DLD1 (cell line): ENCODE measurements around the gene LMTK2.

Experiments
- in situ Hi-C: cut with HindIII; loops from 2 replicates; pipeline ENCODE4 v1.10.0; 2017; ENCODE audit warnings: low sequenced_read_pairs

Gene LMTK2

DNA sequence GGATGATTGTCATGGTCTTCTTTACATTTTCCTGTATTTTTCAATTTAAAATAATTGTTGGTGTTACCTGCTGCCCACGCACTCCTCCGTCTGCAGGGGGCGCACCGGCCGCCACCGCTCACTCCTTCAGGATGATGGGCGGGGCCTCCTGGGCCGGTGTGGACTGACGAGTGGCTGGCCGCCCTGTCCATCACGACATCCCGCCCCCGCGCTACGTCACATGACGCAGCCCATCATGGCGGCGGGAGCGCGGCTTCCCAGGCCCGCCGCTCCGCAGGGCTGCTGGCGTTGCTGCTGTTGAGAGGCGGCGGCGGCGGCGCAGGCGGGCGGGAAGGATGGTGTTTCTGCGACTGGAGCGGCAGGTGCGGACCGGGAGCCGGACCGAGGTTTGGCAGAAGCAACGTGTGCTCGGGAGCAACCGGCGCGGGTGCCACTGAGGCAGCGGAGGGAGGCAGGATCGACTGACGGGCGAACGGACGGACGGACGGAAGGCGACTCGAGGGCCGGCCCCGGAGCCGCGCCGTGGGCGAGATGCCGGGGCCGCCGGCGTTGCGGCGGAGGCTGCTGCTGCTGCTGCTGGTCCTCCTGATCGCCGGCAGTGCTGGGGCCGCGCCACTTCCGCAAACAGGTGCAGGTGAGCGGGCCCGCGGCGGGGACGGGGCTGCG is at the start of gene LMTK2:
LMTK2 (plus strand) TSS at position 216 of the 666 bp plus-strand sequence; CDS start at position 532, 316 bp downstream.
- in situ Hi-C loops: no loop called here

DNA sequence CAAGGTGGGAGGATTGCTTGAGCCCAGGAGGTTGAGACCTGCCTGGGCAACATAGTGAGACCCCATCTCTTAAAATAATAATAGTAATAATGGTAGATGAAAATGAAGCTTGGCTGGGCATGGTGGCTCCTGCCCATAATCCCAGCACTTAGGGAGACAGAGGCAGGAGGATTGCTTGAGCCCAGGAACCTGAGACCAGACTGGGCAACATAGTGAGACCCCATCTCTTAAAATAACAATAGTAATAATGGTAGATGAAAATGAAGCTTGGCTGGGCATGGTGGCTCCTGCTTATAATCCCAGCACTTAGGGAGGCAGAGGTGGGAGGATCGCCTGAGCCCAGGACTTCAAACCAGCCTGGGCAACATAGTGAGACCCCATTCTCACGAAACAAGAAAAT is 49.5 kb upstream of the LMTK2 start:
- in situ Hi-C loops: no loop called here

DNA sequence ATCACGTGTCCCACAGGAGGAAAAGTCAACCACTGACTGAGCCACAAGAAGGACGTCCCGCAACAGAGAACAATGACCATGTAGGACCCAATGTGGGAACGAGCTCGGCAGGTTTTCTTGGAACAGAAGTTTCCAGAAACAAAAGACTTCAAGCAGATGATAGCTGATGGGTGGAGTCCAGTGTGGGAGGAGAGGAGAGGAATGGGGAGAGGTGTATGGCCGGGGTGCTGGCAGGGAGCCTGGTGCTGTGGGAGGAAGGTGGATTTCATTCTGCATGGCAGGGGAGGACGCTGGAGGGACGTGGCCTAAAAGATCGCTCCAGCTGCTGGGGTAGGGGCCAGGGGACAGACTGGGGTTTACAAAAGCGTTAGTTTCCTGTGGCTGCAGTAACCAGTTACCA is 48.5 kb upstream of the LMTK2 start:
- in situ Hi-C loops: no loop called here

DNA sequence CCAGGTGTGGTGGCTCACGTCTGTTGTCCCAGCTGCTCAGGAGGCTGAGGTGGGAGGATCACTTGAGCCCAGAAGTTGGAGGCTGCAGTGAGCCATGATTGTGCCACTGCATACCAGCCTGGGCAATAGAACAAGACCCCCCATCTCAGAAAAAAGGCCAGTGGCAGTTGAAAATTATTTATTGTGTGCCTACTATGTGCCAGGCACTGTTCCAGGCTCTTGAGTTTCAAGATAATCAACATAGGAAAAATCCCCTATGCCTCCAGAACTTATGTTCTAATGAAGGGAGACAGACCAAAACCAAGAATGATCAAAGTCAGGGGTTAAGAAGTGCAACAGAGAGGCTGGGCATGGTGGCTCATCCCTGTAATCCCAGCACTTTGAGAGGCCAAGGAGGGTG is 42.4 kb upstream of the LMTK2 start:
- in situ Hi-C loops: no loop called here

DNA sequence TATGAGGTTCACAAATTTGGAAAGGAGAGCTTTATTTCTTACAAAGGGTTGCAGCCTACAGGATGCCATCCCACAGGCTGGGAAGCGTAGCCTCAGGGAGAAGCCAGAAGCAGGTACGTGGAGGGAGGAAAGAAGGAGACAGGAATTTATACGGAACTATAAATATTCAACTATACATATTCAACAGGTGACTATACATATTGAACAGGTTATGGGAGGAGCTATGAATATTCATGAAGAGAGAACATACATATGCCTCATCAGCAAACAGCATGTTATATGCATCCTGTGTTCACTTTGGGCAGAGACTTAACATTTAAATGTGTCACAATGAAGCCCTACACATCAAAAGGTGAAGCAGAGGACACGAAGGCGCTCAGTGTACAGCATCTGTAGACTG is 40.5 kb upstream of the LMTK2 start:
- in situ Hi-C loops: no loop called here

DNA sequence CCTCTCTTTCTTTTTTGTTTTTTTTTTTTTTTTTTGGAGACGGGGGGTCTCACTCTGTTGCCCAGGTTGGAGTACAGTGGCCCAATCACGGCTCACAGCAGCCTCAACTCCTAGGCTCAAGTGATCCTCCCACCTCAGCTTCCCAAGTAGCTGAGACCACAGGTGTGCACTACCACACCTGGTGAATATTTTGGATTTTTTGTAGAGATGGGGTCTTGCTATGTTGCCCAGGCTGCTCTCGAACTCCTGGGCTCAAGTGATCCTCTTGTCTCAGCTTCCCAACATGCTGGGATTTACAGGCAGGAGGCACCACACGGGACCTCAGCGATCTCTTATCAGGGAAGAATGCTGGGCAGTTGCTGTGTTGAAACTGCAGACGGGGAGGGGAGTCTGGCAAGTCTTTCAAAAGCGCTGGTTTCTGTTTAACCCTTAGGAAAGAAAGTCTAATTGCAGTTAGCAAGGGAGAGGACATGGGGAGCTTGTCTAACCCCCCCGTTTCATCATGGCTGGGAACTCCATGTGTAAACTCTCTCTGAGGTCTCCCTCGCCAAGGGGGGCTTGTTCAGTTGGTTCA is 39.6 kb upstream of the LMTK2 start:
- in situ Hi-C loops: no loop called here

DNA sequence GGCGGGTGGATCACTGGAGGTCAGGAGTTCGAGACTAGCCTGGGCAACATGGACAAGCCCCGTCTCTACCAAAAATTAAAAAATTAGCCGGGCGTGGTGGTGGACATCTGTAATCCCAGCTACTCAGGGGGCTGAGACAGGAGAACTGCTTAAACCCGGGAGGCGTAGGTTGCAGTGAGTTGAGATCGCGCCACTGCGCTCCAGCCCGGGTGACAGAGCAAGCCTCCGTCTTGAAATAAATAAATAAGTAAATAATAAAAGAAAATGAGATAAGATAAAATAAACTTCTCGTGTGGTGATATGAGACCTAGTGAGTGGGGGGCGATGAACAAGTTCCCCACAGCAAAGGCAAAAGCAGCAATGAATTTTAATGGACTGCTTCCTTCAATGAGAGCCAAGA is 33.6 kb upstream of the LMTK2 start:
- in situ Hi-C loops: no loop called here

DNA sequence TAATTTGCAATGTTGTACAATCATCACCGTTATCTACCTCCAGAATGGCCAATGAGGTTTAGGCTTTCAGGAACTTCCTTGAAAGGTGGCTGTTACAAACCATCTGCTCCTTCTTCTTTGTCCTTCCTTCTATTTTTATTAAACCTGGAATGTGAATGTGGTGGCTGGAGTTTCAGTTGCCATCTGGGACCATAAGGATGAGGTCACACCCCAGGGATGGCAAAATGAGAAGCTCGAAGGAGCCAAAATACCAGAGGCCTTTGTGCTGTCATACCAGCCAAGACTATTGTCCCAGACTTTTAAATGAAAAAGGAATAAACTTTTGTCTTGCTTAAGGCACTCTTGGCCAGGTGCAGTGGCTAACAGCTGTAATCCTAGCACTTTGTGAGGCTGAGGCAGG is 30.9 kb upstream of the LMTK2 start:
- in situ Hi-C loops: no loop called here

DNA sequence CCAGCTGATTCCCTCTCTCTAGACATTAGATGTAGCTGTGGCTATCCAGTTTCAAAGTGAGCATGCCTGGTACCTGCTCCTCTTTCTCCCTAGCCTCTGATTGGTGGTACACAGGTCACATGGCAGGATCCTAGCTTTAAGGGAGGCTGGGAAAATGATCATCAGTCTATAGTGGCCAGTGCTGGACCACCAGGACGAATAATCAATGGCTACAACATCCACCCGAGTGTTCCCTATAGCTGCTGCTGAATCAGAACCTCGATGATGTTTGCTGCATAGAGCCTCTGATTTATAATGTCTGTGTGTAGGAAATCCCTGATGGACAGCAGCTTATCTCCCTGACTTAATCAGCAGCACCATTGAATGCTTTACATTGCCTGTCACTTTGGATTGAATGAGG is 28.9 kb upstream of the LMTK2 start:
- in situ Hi-C loops: no loop called here

DNA sequence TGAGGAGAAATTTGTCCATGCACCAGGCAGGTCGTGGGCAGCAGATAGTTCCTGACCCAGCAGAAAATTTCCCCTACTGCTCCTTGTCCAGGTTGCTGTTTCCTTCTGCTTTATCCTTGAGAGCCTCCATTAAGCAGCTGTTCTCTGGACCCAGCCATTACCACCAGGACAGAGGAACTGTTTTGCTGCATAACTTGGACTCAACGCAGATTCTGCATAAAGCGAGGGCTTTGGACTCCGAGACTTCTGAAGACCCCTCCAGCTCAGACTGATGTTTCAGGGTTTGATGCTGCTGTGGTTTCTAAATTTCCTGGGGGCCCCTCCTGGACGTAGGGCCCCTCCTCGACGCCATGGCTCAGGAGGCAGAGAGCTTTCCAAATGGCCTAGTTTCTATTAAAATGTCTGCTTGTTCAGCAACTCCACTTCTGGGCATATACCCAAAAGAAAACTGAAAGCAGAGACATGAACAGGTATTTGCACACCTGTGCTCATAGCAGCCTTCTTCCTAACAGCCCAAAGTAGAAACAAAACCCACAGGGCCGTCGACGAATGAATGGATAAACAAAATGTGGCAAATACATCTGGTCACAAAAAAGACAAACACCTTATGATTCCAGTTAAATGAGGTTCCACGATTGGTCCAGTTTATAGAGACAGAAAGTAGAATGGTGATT is 28.3 kb upstream of the LMTK2 start:
- in situ Hi-C loops: no loop called here

DNA sequence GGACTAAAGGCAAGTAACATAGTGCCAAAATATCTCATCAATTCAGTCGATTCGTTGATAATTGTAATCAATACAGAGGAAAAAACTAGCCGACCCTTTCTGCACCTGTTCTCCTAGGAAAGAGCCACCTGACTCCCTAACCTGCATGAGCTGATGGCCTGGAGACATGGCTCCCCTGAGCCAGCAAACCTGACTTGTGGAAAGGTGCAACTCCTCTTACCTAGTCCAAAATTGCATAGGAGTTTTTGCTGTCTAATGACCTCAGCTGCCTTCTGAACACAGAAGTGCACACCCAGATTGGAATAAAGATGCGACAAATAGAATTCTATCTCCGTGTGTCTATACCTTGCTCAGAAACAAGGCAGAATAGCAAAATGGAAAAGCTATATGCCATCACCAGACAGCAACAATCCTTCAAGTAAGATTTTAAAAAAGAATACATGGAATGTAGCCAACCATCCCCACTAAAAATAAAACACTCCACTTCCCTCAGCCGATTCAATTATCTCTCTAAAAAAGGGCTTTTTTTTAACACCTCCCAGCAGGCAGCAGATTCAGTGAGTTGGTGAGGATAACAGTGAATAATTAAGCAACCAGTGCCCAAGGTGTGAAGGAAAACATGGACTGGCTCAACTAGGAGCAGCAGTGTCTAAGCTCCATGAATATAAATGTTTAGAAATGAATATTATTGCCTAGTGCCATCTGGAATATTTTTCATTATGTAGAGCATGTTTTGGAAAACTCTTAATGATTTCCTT is 26.6 kb upstream of the LMTK2 start:
- in situ Hi-C loops: no loop called here

DNA sequence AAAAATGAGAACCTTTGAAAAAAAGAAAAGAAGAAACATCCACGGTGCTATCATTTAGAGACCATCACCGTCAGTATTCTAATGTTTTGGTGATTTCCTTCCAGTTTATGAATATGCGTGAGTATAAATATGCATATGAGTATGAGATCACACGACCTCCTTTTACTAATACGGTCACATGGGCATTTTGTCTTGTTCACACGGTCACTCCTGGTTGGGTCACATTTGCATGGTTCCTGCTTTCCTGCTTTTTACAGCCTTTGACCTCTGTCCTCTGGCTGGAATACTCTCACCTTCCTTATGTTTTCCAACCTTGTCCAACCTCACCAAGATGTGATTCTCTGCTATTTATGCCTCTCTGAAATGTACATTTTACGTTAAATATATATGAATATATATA is 25.3 kb upstream of the LMTK2 start:
- in situ Hi-C loops: no loop called here

DNA sequence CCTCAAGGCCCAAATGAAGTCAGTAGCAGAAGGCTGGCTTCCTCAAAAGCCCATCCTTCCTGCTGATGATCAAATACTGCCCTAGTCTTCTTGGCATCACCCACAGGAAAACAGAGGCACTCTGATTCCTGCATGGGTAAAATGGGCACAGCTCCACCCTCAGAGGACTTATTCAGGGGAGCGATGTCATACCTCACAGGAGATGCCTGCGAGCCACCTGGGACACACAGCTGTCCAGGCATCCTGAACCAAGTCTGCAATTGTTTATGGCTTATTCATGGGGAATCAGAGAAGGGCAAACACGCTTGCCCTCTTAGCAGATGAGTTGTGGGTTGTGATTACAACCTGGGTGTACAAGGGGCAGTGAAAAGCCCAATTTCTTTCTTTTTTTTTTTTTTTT is 22.0 kb upstream of the LMTK2 start:
- in situ Hi-C loops: no loop called here

DNA sequence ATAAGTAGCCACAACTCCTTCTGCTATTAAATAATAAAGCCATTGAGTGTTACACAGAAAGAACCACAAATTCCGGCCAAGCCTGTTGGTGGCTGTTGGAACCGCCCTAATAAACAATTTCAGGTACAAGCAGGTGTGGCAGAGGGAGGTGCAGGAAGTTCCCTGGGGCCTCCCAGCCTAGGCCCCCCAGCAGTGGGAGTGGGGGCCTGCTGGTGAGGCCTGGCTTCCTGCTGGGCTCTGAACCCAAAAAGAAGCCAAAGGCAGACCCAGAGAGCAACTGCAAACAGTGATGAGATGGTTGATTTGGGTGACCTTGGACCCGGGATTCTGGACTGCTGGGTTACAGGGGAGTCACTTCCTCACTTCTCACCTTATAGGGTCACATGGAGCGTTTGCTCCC is 21.0 kb upstream of the LMTK2 start:
- in situ Hi-C loops: no loop called here

DNA sequence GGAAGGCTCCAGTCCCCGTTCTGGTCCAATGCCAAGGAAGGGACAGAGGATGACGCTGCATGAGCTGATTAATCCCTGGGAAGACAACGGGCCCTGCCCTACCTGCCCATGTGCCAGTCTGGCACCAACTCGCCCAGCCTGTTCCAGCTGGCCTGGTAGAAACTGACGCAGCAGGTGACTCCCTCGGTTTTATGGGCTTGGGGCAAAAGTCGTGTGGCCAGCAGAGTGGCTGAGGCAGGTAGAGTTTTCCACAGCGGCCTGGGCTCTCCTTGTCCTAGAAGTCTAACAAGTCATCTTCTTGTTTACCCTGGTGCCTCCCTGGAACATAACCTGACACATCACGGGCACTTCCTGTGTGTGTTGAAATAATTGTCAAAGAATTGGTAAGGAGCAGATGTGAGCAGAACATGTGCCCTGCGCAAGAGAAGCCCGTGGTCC is 20.4 kb upstream of the LMTK2 start:
- in situ Hi-C loops: no loop called here

DNA sequence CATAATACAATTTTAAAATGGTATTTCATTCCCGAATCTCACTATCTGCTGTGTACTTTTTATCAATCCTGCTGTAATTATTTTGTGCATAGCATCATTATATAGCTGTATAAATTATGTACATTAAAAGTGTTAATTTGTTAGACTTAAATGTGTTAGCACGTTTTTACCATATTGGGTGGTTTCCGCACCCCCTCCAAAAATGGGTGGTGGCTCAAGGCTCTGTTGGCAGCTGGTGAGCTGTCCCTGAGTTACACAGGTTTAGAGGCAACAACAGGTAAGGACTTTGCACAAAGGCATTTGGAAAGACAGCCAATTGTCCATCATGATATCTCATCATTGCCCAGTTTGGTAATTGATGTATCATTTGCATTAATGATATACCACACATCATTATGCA is 18.6 kb upstream of the LMTK2 start:
- in situ Hi-C loops: no loop called here

DNA sequence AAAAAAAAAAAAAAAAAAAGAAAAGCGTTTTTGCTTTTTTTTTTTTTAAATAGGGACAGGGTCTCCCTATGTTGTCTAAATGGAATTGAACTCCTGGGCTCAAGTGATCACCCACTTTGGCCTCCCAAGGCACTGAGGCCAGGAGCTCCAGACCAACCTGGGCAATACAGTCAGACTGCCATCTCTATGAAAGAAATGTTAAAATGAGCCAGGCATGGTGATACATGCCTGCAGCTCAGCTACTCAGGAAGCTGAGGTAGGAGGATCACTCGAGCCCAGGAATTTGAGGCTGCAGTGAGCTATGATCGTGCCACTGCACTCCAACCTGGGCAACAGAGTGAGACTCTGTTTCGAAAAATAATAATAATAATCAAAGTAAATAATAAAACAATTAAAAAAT is 16.5 kb upstream of the LMTK2 start:
- in situ Hi-C loops: no loop called here

DNA sequence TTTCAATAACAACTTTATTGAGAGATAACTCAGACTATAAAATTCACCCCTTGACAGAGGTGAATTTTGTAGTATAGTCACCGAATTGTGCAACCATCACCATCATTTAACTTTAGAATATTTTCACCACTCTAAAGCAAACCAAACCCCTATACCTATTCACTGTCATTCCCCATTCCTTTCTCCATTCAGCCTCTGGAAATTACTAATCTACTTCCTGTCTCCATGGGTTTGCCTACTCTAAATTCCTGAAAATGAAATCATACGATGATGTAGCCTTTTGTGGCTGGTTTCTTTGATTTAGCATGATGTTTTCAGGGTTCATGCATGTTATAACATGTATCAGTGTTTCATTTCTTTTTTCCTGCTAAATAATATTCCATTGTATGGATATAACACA is 15.6 kb upstream of the LMTK2 start:
- in situ Hi-C loops: no loop called here

DNA sequence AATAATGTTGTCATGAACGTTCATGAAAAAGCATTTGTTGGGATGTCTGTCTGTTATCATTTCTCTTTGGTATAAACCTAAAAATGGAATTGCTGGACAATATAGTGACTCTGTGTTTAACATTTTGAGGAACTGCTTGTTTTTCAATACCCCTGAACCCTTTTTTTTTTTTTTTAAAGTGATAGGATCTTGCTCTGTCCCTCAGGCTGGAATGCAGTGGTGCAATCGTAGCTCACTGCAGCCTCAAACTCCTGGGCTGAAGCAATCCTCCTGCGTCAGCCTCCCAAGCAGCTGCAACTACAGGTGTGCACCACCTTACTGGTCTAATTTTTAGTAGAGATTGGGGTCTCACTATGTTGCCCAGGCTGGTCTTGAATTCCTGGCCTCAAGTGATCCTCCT is 15.1 kb upstream of the LMTK2 start:
- in situ Hi-C loops: no loop called here

DNA sequence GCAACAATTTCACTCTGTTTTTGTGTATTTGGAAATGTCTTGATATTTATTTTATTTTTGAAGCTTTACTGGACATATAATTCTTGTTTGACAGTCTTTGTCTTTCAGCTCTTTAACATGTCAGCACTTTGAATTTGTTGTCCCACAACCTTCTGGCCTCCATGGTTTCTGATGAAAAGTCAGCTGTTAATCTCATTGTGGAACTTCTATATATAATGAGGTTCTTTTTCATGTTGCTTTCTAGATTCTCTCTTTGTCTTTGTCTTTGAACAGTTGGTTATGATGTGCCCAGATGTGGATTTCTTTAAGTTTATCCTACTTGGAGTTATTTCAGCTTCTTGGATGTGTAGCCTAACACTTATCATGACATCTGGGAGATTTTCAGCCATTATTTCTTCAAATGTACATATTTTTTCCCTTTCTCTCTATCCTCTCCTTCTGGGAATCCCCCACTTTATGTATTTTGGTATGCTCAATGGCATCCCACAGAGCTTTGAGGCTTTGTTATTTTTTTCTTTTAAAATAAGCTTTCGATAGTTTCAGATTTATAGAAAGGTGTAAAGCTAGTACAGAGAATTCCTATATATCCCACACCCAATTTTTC is 9.5 kb upstream of the LMTK2 start:
- in situ Hi-C loops: no loop called here

DNA sequence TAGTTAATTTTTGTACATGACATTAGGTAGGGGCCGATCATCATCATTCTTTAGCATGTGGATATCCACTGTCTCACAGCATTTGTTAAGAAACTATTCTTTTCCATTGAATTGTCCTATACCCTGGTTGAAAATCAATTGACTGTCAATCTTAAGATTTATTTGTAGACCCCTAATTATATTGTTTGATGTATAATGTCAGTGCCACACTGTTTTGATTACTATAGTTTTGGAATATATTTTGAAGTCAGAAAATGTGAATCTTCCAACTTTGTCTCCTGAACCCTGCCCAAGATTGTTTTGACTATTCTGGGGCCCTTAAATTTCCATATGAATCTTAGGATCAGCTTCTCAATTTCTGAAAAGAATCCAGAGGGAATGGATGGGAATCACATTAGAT is 6.6 kb upstream of the LMTK2 start:
- in situ Hi-C loops: no loop called here
